Astrocyte of the cerebellum (primary cell): ENCODE measurements around the gene TNFSF13B.
"Not testable (repeated sequence)": the region's sequence is repeated elsewhere in the genome, so short reads cannot be mapped to it uniquely, and the experiment has no call there.

Experiments used
- DNase-seq: peaks from one replicate; pipeline ENCODE4 v3.0.0-alpha.2; 2011; ENCODE audit warnings: low read depth
- H3K4me3 ChIP-seq: 2 replicates; pipeline ENCODE4 v1.5.1; 2011; ENCODE audit warnings: mild to moderate bottlenecking, low read depth, low read length, moderate library complexity
- CTCF ChIP-seq: IDR thresholded peaks from 2 replicates; pipeline ENCODE4 v1.5.1; 2012; ENCODE audit warnings: low read length, low read depth, moderate library complexity, mild to moderate bottlenecking; ENCODE audit errors: missing control alignments
- in situ Hi-C: cut with HindIII; loops from 2 replicates; pipeline ENCODE4 v1.10.0; 2017; ENCODE audit warnings: low sequenced_read_pairs

TNFSF13B gene

DNA sequence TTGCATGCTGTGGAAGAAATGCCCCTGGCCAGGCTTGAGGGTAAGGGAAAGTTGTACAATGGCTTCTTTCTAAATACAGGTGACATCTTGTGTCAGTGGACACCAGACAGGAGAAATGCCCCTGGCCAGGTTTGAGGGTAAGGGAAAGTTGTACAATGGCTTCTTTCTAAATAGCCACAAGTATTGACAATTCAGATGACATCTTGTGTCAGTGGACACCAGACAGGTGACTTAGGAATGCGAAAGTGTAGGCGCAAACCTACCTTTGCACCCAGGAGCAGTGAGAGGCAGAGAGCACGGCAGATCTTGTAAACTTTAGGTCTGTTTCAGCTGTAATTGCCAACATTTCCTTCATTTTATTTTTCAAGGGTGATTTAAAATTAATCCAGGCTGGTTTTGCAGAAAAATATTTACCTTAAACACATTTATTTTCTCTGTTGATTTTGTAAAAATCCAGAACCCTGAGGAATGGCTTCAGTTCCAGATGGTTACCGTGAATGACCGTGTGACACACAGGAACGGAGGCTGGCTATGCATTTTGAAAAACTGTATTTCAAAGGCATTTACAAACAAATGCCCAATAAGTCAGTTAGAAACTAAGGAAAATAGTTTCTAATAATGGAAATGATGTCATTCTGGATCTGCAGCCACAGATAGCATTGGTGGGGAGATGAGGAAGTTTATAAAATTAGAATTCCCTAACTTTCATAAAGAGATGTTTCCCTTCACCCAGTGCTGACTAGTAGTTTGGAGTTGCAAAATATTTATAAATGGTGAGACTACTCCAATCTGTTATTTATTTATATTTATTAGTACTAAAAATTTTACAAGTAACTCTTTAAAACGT, 34.9 kb downstream of the TNFSF13B start:
- in situ Hi-C loops: no loop called here
- no peak overlapping the region for H3K4me3 ChIP-seq
- DNase-seq: no peak
- no peak for TF ChIP-seq CTCF

DNA sequence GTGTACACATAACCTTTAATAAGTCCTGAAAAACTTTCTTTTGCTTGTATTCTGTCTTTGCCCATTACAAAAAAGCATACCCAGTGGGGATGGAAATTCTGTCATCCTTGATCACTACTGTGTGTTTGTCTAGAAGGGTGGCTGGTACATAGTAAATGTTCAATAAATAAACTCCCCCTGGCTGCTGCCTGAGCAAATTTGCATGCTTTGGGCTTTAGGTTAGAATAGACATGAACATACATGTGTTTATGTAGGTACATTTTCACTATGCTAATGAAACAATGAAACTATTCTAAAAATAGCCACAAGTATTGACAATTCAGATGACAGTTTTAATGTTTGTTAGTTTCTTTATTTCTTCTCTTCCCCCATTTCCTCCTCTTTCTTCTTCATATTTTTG, 36.1 kb downstream of the TNFSF13B start:
- in situ Hi-C loops: no loop called here
- no peak overlapping the region for H3K4me3 ChIP-seq
- TF ChIP-seq CTCF: no peak
- no peak for DNase-seq

GRCh38 chr13:108306860-108307259, 37.3 kb downstream of the TNFSF13B start:
- DNase-seq: no peak
- in situ Hi-C loops: no loop called here
- H3K4me3 ChIP-seq: no peak overlapping the region
- no peak for TF ChIP-seq CTCF

GRCh38 chr13:108311596-108311995, 42.1 kb downstream of the TNFSF13B start:
- H3K4me3 ChIP-seq, DNase-seq, in situ Hi-C loops: not testable (repeated sequence)

GRCh38 chr13:108313382-108313781, 43.9 kb downstream of the TNFSF13B start:
- DNase-seq: no peak
- no peak for TF ChIP-seq CTCF
- in situ Hi-C loops: no loop called here
- no peak overlapping the region for H3K4me3 ChIP-seq

GRCh38 chr13:108315273-108315672, 45.8 kb downstream of the TNFSF13B start:
- in situ Hi-C loops: no loop called here
- no peak for TF ChIP-seq CTCF
- no peak for DNase-seq
- H3K4me3 ChIP-seq: no peak overlapping the region

DNA sequence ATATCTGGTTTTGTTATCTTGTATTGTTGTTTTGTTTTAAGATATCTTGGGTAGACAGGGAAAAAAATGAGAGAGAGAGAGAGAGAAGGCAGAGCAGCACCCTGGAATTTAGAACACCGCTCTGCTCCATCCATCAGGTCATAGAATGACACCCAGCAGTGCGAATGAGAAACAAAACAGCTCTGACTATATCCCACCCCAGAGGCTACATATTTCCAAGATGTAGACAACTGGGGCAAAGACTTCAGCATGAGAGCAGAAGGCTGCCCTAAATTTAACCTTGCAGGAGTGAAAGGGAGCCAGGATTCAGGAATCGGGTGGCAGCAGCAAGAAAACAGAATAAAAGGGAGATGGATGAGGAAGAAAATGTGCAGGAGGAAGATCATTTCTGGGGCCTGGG, 46.5 kb downstream of the TNFSF13B start:
- DNase-seq: no peak

More for the DNA sequence above, 46.5 kb downstream of the TNFSF13B start:
- no peak for TF ChIP-seq CTCF
- H3K4me3 ChIP-seq: no peak overlapping the region
- in situ Hi-C loops: no loop called here
